SH-SY5Y (cell line): ENCODE measurements around the gene UBP1.

Experiments
- GATA2 ChIP-seq: IDR thresholded peaks from 2 replicates; pipeline ENCODE4 v1.6.1; 2011; ENCODE audit warnings: mild to moderate bottlenecking, low read depth, low read length
- GATA3 ChIP-seq: IDR thresholded peaks from 2 replicates; pipeline ENCODE4 v1.6.1; 2011; ENCODE audit warnings: low read depth, mild to moderate bottlenecking, low read length, moderate library complexity

DNA sequence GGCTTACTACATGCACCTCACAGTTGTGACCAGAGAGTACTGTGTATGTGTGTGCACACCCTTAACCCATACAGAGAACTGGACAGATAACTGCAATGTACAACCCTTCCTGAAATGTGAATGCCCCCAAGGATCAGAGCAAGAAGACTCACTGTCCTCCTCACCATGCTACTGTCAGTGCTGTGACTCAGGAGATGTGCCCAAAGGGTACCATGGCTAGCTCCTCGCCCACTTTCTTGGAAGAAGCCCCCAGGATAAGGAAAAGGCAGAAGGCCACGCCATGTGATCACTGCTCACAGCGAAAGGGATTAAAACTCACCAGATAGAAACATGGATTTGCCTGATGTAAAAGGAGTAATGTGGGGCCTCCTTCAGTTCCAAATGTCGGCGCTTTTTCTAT lies 41.8 kb downstream of the UBP1 start:
- no peak for TF ChIP-seq GATA2
- TF ChIP-seq GATA3, result no peak
